ENCODE measurements around the gene CD244.

DNA sequence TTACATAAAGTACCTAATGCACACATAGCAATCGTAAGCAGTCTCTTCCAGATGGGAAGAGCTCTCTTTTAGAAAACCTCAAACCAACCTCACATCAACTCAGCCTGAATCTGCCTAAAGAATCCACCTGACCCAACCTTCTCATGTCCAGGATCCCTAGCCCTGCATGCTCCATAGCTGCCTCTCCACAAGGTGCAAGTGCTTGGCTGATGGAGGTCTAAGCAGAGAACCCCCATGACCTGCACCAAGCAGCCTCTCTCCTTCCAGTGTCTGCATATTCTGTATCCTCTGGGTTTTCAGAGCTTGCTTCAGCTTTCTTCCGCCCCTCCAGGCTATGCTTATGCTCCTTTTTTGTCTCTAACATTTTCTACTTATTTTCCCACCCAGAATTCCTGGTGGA lies 64.2 kb downstream of the CD244 start:
- TF ChIP-seq, protein P1, sequence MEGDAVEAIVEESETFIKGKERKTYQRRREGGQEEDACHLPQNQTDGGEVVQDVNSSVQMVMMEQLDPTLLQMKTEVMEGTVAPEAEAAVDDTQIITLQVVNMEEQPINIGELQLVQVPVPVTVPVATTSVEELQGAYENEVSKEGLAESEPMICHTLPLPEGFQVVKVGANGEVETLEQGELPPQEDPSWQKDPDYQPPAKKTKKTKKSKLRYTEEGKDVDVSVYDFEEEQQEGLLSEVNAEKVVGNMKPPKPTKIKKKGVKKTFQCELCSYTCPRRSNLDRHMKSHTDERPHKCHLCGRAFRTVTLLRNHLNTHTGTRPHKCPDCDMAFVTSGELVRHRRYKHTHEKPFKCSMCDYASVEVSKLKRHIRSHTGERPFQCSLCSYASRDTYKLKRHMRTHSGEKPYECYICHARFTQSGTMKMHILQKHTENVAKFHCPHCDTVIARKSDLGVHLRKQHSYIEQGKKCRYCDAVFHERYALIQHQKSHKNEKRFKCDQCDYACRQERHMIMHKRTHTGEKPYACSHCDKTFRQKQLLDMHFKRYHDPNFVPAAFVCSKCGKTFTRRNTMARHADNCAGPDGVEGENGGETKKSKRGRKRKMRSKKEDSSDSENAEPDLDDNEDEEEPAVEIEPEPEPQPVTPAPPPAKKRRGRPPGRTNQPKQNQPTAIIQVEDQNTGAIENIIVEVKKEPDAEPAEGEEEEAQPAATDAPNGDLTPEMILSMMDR (IDR thresholded peaks at IDR 0.05): no peak
- TF ChIP-seq CEBPB (IDR thresholded peaks at IDR 0.05) (no peak), POLR2AphosphoS2 (conservative IDR thresholded peaks at IDR 0.05; ENCODE audit: low read length) (no peak), RAD21 (conservative IDR thresholded peaks at IDR 0.05 in 1 of 2, IDR thresholded peaks at IDR 0.05 in 1 of 2) (no peak), POLR2A (IDR thresholded peaks at IDR 0.05; ENCODE audit: low read length) (no peak), RFX5 (IDR thresholded peaks at IDR 0.05) (no peak), HOXB13 (CRISPR knock-in tag; IDR thresholded peaks at IDR 0.05; ENCODE audit: low read depth) (no peak), JUN (IDR thresholded peaks at IDR 0.05) (no peak), ESRRA (IDR thresholded peaks at IDR 0.05; ENCODE audit: borderline replicate concordance, low read length) (no peak), RCOR1 (IDR thresholded peaks at IDR 0.05; ENCODE audit: low read depth, low read length) (no peak), PHF8 (IDR thresholded peaks at IDR 0.05; ENCODE audit: borderline replicate concordance, low read depth) (no peak), CHD4 (IDR thresholded peaks at IDR 0.05; ENCODE audit: borderline replicate concordance) (no peak), BHLHE40 (IDR thresholded peaks at IDR 0.05; ENCODE audit: low read depth, low read length) (no peak)
- TF ChIP-seq, protein P2, sequence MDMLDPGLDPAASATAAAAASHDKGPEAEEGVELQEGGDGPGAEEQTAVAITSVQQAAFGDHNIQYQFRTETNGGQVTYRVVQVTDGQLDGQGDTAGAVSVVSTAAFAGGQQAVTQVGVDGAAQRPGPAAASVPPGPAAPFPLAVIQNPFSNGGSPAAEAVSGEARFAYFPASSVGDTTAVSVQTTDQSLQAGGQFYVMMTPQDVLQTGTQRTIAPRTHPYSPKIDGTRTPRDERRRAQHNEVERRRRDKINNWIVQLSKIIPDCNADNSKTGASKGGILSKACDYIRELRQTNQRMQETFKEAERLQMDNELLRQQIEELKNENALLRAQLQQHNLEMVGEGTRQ (IDR thresholded peaks at IDR 0.05): no peak
